Smooth muscle cell of the coronary artery (primary cell): ENCODE measurements around the gene HTR6. TPM values are rescaled to one million over a fixed set of nuclear protein-coding genes. Genes with fewer than 3 reads are reported as not detected.

Source experiments
- total RNA-seq: library from RNA; depleted of rRNA; stranded (reverse); fragments of >200 nt; gene quantifications from 2 replicates; pipeline ENCODE4 v1.2.3, GENCODE V29; 2014; ENCODE audit warnings: low replicate concordance

Gene HTR6
- total RNA-seq, result 0.23 TPM in 1 of 2 replicates, not detected in the other

GRCh38 chr1:19664453-19665185 lies at the start of gene HTR6:
Gene HTR6, plus strand, starts transcription at chr1:19664875. Its CDS starts 879 bp downstream, at chr1:19665754.

GRCh38 chr1:19643602-19644394 lies 20.9 kb upstream of the HTR6 start, which contains the start of gene NBL1:
Gene NBL1, plus strand, starts transcription at chr1:19644311. Its CDS starts 10,720 bp downstream, at chr1:19655031.

Other genes with a start within 250 kb of the HTR6 start
- 99.0 and 126 TPM in 2 replicates for gene CAPZB, start 179.3 kb upstream of the HTR6 start, total RNA-seq
- 70.5 and 556 TPM in 2 replicates for gene NBL1, start 20.6 kb upstream of the HTR6 start, total RNA-seq
- 5.3 and 8.9 TPM in 2 replicates for gene TMCO4, start 135.0 kb downstream of the HTR6 start, total RNA-seq
- gene RNF186, start 150.4 kb downstream of the HTR6 start, total RNA-seq, result not detected in 2 replicates
- 3.4 and 8.7 TPM in 2 replicates for gene OTUD3, start 217.5 kb downstream of the HTR6 start, total RNA-seq